Neural progenitor cell (in vitro differentiated cells): ENCODE data around the gene FCGBP. TPM values are rescaled to one million over a fixed set of nuclear protein-coding genes. Genes with fewer than 3 reads are reported as not detected.

Source experiments
- DNase-seq: peaks from one replicate; pipeline ENCODE4 v3.0.0-alpha.2; 2016; ENCODE audit warnings: low spot score
- H2AFZ ChIP-seq: fragments of 200-600 bp; sonication (generic); replicated peaks from 2 replicates; pipeline ENCODE4 v1.6.1; 2016; ENCODE audit warnings: antibody characterized with exemption
- H3F3A ChIP-seq: fragments of 200-600 bp; sonication (generic); 2 replicates; pipeline ENCODE4 v1.6.1; 2016; ENCODE audit warnings: antibody characterized with exemption, low read depth
- H3K27ac ChIP-seq: fragments of 200-600 bp; sonication (generic); 2 replicates; pipeline ENCODE4 v1.5.1; 2016; ENCODE audit warnings: mild to moderate bottlenecking
- H3K27me3 ChIP-seq: fragments of 200-600 bp; sonication (generic); 2 replicates; pipeline ENCODE4 v1.6.1; 2016; ENCODE audit warnings: mild to moderate bottlenecking, moderate library complexity
- H3K36me3 ChIP-seq: fragments of 200-600 bp; sonication (generic); 2 replicates; pipeline ENCODE4 v1.5.1; 2016
- H3K4me1 ChIP-seq: fragments of 200-600 bp; sonication (generic); 2 replicates; pipeline ENCODE4 v1.6.1; 2016; ENCODE audit warnings: mixed run types
- H3K4me2 ChIP-seq: fragments of 200-600 bp; sonication (generic); 2 replicates; pipeline ENCODE4 v1.6.1; 2016
- H3K4me3 ChIP-seq: fragments of 200-600 bp; sonication (generic); 2 replicates; pipeline ENCODE4 v1.5.1; 2016
- H3K79me2 ChIP-seq: fragments of 200-600 bp; sonication (generic); 2 replicates; pipeline ENCODE4 v1.6.1; 2016; ENCODE audit warnings: low read depth
- H3K9ac ChIP-seq: fragments of 200-600 bp; sonication (generic); 2 replicates; pipeline ENCODE4 v1.6.1; 2016
- H3K9me3 ChIP-seq: fragments of 200-600 bp; sonication (generic); 2 replicates; pipeline ENCODE4 v1.5.1; 2016; ENCODE audit warnings: low read depth
- H4K20me1 ChIP-seq: fragments of 200-600 bp; sonication (generic); 2 replicates; pipeline ENCODE4 v1.6.1; 2016; ENCODE audit warnings: low read depth
- H3K27ac Mint-ChIP-seq: 3 replicates; pipeline ENCODE4 v1.8.0; 2021; ENCODE audit warnings: mixed read lengths
- H3K27me3 Mint-ChIP-seq: 2 replicates; pipeline ENCODE4 v1.8.0; 2022; ENCODE audit warnings: low read depth, mild to moderate bottlenecking, inconsistent platforms, moderate library complexity, mixed read lengths; ENCODE audit not compliant: insufficient read depth
- H3K36me3 Mint-ChIP-seq: 3 replicates; pipeline ENCODE4 v1.8.0; 2021; ENCODE audit warnings: mixed read lengths
- H3K4me1 Mint-ChIP-seq: 3 replicates; pipeline ENCODE4 v1.8.0; 2021; ENCODE audit warnings: mixed read lengths
- H3K4me3 Mint-ChIP-seq: 3 replicates; pipeline ENCODE4 v1.8.0; 2021; ENCODE audit warnings: mild to moderate bottlenecking, moderate library complexity, mixed read lengths
- H3K9me3 Mint-ChIP-seq: 3 replicates; pipeline ENCODE4 v1.8.0; 2020; ENCODE audit warnings: mixed read lengths
- CTCF ChIP-seq: fragments of 200-600 bp; sonication (generic); IDR thresholded peaks from 2 replicates; pipeline ENCODE4 v1.5.1; 2017; ENCODE audit warnings: antibody characterized with exemption, mild to moderate bottlenecking
- EZH2 ChIP-seq: fragments of 200-600 bp; sonication (generic); IDR thresholded peaks from 2 replicates; pipeline ENCODE4 v1.6.1; 2017; ENCODE audit warnings: antibody characterized with exemption, mild to moderate bottlenecking, moderate library complexity
- EZH2phosphoT487 ChIP-seq: fragments of 200-600 bp; sonication (generic); IDR thresholded peaks from 2 replicates; pipeline ENCODE4 v1.6.1; 2017; ENCODE audit warnings: antibody characterized with exemption
- total RNA-seq: library from RNA; depleted of rRNA; stranded (reverse); fragments of >200 nt; gene quantifications from 2 replicates; pipeline ENCODE4 v1.2.3, GENCODE V29; 2015; ENCODE audit warnings: low replicate concordance

The FCGBP gene
- total RNA-seq, 1 donor from 2014 or later, result 0.06 TPM

- Histone ChIP-seq H3K4me3 (no peak overlapping the region), H2AFZ (no peak overlapping the region), H3K27me3 (no peaks in the 10 kb centered on the region), H3K4me2 (no peak overlapping the region), H3F3A (no peaks in the 10 kb centered on the region), H3K36me3 (no peaks in the 10 kb centered on the region), H3K27ac (no peak overlapping the region), H3K79me2 (no peaks in the 10 kb centered on the region), H3K9ac (no peak overlapping the region), H4K20me1 (no peaks in the 10 kb centered on the region), H3K9me3 (no peaks in the 10 kb centered on the region), H3K4me1 (no peaks in the 10 kb centered on the region)
- Mint-ChIP-seq H3K4me1 (no peaks in the 10 kb centered on the region), H3K4me3 (no peak overlapping the region), H3K27ac (no peak overlapping the region), H3K9me3 (no peaks in the 10 kb centered on the region), H3K27me3 (peaks cover 8% of the 10 kb centered on the region), H3K36me3 (no peaks in the 10 kb centered on the region)
- TF ChIP-seq EZH2phosphoT487 (no peak), EZH2 (no peak), CTCF (no peak)
- DNase-seq, result no peak
Measured at GRCh38 chr19:39926170-39926760, 8.2 kb downstream of the FCGBP start.

GRCh38 chr19:39924952-39925351, 9.5 kb downstream of the FCGBP start:
- Histone ChIP-seq H4K20me1 (no peaks in the 10 kb centered on the region), H3F3A (no peaks in the 10 kb centered on the region), H3K27ac (no peak overlapping the region), H3K4me3 (no peak overlapping the region), H2AFZ (no peak overlapping the region), H3K4me2 (no peak overlapping the region), H3K27me3 (no peaks in the 10 kb centered on the region), H3K4me1 (no peaks in the 10 kb centered on the region), H3K9ac (no peak overlapping the region), H3K36me3 (no peaks in the 10 kb centered on the region), H3K9me3 (no peaks in the 10 kb centered on the region), H3K79me2 (no peaks in the 10 kb centered on the region)
- Mint-ChIP-seq H3K27me3 (peaks cover 9% of the 10 kb centered on the region), H3K9me3 (no peaks in the 10 kb centered on the region), H3K27ac (no peak overlapping the region), H3K4me1 (no peaks in the 10 kb centered on the region), H3K4me3 (no peak overlapping the region), H3K36me3 (no peaks in the 10 kb centered on the region)
- no peak for DNase-seq
- no peak for TF ChIP-seq CTCF
- no peak for TF ChIP-seq EZH2

GRCh38 chr19:39924389-39924788, 10.0 kb downstream of the FCGBP start:
- Mint-ChIP-seq H3K36me3 (no peaks in the 10 kb centered on the region), H3K27me3 (peaks cover 10% of the 10 kb centered on the region), H3K4me1 (no peaks in the 10 kb centered on the region), H3K4me3 (no peak overlapping the region), H3K9me3 (no peaks in the 10 kb centered on the region), H3K27ac (no peak overlapping the region)
- Histone ChIP-seq H3K4me3 (no peak overlapping the region), H3K36me3 (no peaks in the 10 kb centered on the region), H3K79me2 (no peaks in the 10 kb centered on the region), H3K27ac (no peak overlapping the region), H3K4me2 (no peak overlapping the region), H3K9me3 (no peaks in the 10 kb centered on the region), H3K4me1 (no peaks in the 10 kb centered on the region), H2AFZ (no peak overlapping the region), H3F3A (no peaks in the 10 kb centered on the region), H4K20me1 (no peaks in the 10 kb centered on the region), H3K27me3 (no peaks in the 10 kb centered on the region), H3K9ac (no peak overlapping the region)
- DNase-seq, result no peak
- TF ChIP-seq EZH2phosphoT487, result no peak
- no peak for TF ChIP-seq CTCF
- no peak for TF ChIP-seq EZH2
